ENCODE measurements around the gene GSTP1.

DNA sequence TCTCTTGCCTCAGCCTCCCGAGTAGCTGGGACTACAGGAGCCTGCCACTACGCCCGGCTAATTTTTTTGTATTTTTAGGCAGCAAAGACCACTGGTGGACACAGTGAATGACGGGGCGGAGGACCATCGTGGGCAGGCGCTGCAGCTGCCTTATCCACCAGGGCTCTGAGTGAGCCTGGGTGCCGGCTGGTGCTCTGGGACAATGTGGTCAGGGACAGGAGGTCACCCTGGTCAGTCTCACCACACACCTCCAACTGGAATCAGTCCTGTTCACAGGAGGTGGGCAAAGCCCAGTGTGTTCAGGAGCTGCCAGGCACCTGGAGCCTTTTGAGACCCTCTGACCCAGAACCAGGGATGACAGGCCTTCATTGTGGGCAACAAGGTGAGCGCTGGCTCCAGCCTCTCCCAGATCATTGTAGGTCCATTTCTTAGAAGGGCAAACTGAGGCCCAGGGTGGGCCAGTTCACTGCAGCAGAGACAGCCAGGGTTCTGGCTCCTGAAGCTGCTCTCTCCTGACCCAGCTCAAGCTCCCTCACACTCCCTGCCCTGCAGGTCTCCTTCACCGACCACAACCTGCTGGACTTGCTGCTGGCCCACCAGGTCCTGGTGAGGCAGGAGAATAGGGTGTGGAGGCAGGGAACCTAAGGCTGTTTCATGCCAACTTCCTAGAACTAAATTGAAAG lies 44.6 kb upstream of the GSTP1 start:
- TF ChIP-seq, protein P1, sequence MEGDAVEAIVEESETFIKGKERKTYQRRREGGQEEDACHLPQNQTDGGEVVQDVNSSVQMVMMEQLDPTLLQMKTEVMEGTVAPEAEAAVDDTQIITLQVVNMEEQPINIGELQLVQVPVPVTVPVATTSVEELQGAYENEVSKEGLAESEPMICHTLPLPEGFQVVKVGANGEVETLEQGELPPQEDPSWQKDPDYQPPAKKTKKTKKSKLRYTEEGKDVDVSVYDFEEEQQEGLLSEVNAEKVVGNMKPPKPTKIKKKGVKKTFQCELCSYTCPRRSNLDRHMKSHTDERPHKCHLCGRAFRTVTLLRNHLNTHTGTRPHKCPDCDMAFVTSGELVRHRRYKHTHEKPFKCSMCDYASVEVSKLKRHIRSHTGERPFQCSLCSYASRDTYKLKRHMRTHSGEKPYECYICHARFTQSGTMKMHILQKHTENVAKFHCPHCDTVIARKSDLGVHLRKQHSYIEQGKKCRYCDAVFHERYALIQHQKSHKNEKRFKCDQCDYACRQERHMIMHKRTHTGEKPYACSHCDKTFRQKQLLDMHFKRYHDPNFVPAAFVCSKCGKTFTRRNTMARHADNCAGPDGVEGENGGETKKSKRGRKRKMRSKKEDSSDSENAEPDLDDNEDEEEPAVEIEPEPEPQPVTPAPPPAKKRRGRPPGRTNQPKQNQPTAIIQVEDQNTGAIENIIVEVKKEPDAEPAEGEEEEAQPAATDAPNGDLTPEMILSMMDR (IDR thresholded peaks at IDR 0.05): no peak
- TF ChIP-seq SIN3A (IDR thresholded peaks at IDR 0.05; ENCODE audit: borderline replicate concordance, insufficient read depth, low read depth, low read length) (no peak), POLR2AphosphoS5 (IDR thresholded peaks at IDR 0.05; ENCODE audit: low read depth, low read length) (no peak), REST (IDR thresholded peaks at IDR 0.05; ENCODE audit: insufficient read depth in 1 of 2, low read depth in 2 of 2, low read length in 1 of 2) (no peak)
